ENCODE data around the gene CRTC1.

DNA sequence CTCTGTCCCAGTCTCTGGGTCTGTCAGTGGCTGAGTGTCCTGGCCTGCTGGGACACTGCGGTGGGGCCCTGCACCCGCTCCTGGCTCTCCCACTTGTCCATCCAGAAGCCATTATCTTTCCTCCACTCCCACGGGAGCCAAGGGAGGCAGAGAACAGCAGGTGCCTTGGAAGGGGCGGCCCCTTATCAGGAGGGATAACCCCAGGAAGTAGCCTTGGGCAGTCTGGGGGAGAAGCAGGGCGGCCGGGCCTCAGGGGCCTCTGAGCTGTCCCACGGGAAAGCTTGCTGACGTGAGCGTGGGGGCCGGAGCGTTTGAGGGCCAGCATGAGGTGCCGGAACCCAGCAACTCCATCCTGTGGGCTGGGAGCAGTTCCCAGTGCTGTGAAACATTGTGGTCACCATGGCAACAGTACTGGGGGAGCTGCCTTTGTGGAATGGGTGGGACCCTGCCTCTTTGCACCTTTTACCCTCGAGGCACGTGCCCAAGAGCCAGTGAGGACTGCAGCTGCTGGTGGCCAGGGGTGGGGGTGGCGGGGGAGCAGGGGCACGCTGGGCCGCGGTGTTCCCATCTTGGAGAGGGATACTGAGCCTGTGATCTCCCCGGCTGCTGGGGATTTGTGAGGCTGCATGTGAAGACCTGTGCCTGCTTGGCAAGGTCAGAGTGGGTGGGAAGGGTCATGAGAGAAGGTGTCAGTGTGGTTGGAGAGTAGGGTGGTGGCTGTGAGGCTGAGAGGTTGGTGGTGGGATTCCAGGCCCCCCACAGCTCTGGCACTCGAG is 25.7 kb upstream of the CRTC1 start:
- TF ChIP-seq, protein P1, sequence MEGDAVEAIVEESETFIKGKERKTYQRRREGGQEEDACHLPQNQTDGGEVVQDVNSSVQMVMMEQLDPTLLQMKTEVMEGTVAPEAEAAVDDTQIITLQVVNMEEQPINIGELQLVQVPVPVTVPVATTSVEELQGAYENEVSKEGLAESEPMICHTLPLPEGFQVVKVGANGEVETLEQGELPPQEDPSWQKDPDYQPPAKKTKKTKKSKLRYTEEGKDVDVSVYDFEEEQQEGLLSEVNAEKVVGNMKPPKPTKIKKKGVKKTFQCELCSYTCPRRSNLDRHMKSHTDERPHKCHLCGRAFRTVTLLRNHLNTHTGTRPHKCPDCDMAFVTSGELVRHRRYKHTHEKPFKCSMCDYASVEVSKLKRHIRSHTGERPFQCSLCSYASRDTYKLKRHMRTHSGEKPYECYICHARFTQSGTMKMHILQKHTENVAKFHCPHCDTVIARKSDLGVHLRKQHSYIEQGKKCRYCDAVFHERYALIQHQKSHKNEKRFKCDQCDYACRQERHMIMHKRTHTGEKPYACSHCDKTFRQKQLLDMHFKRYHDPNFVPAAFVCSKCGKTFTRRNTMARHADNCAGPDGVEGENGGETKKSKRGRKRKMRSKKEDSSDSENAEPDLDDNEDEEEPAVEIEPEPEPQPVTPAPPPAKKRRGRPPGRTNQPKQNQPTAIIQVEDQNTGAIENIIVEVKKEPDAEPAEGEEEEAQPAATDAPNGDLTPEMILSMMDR (IDR thresholded peaks at IDR 0.05; ENCODE audit: low read depth, low read length, missing input control): no peak
- TF ChIP-seq YY1 (IDR thresholded peaks at IDR 0.05) (no peak), JUND (IDR thresholded peaks at IDR 0.05) (no peak), RAD21 (IDR thresholded peaks at IDR 0.05) (no peak), RXRA (IDR thresholded peaks at IDR 0.05) (no peak), TAF1 (conservative IDR thresholded peaks at IDR 0.05) (no peak), HNF4A (conservative IDR thresholded peaks at IDR 0.05) (no peak)
- TF ChIP-seq, protein P2, sequence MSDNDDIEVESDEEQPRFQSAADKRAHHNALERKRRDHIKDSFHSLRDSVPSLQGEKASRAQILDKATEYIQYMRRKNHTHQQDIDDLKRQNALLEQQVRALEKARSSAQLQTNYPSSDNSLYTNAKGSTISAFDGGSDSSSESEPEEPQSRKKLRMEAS (IDR thresholded peaks at IDR 0.05): no peak
- TF ChIP-seq, protein P3, sequence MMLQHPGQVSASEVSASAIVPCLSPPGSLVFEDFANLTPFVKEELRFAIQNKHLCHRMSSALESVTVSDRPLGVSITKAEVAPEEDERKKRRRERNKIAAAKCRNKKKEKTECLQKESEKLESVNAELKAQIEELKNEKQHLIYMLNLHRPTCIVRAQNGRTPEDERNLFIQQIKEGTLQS (IDR thresholded peaks at IDR 0.05): no peak
- TF ChIP-seq, protein P4, sequence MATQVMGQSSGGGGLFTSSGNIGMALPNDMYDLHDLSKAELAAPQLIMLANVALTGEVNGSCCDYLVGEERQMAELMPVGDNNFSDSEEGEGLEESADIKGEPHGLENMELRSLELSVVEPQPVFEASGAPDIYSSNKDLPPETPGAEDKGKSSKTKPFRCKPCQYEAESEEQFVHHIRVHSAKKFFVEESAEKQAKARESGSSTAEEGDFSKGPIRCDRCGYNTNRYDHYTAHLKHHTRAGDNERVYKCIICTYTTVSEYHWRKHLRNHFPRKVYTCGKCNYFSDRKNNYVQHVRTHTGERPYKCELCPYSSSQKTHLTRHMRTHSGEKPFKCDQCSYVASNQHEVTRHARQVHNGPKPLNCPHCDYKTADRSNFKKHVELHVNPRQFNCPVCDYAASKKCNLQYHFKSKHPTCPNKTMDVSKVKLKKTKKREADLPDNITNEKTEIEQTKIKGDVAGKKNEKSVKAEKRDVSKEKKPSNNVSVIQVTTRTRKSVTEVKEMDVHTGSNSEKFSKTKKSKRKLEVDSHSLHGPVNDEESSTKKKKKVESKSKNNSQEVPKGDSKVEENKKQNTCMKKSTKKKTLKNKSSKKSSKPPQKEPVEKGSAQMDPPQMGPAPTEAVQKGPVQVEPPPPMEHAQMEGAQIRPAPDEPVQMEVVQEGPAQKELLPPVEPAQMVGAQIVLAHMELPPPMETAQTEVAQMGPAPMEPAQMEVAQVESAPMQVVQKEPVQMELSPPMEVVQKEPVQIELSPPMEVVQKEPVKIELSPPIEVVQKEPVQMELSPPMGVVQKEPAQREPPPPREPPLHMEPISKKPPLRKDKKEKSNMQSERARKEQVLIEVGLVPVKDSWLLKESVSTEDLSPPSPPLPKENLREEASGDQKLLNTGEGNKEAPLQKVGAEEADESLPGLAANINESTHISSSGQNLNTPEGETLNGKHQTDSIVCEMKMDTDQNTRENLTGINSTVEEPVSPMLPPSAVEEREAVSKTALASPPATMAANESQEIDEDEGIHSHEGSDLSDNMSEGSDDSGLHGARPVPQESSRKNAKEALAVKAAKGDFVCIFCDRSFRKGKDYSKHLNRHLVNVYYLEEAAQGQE (IDR thresholded peaks at IDR 0.05): no peak

Data from liver (tissue), 3 donors.